ENCODE measurements around the gene SGK1. TPM values are rescaled to one million over a fixed set of nuclear protein-coding genes. Genes with fewer than 3 reads are reported as not detected.
A peak's percentile ranks its signal among the peaks of the same experiment; 100 is the strongest.

Gene SGK1
- total RNA-seq, 1 donor from 2014 or later, result 15.8 TPM

DNA sequence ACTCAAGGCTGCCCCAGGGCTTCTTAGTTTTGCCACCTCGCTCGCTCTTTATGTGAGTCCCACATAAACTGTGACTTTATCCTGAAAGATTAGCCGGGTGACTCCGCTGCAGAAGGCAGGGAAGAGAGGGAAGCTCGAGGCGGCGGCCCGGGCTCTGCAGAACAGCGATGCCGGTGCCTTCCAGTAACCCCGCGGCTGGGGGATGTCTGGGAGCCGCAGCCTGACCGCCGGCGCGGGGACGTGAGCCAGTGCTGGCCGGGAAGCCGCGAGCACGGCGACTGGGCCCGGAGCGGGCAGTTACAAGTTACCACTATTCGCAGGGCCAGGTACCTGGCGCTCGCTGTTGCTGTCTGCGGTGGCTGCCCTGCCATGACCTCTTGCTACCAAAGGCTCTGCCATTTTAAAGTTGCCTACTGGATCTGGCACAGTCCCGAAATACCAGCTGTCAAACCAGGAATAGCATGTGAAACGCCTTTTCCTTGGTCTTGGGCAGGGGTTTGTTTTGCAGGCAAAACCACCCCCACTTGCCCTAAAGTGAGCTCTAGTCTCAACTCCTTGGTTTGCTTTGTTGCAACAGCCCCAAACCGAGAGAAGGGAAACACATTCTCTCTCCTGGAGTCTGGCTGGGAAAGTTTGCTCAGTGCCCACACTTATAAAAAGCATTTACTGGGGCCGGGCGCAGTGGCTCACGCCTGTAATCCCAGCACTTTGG is 141.5 kb downstream of the SGK1 start:
- Histone ChIP-seq H3K9me3 (ENCODE audit: low read depth) (no peaks in the 10 kb centered on the region), H3K4me2 (peak overlapping the region; percentile 81), H3K79me2 (ENCODE audit: low read depth) (no peaks in the 10 kb centered on the region), H3K27ac (no peak overlapping the region), H2AFZ (replicated peaks) (peak overlapping the region; percentile 60), H4K20me1 (ENCODE audit: low read depth) (no peaks in the 10 kb centered on the region), H3K27me3 (peaks cover 28% of the 10 kb centered on the region), H3K36me3 (no peaks in the 10 kb centered on the region), H3K9ac (no peak overlapping the region), H3K4me3 (peak overlapping the region; percentile 83), H3F3A (ENCODE audit: low read depth) (peaks cover 37% of the 10 kb centered on the region), H3K4me1 (peaks cover 4% of the 10 kb centered on the region)
- Mint-ChIP-seq H3K36me3 (no peaks in the 10 kb centered on the region), H3K9me3 (peaks cover 5% of the 10 kb centered on the region), H3K4me3 (peak overlapping the region; percentile 87), H3K27me3 (ENCODE audit: insufficient read depth, low read depth) (peaks cover 21% of the 10 kb centered on the region), H3K4me1 (peaks cover 16% of the 10 kb centered on the region), H3K27ac (no peak overlapping the region)
- DNase-seq (ENCODE audit: low spot score), result peak; percentile 69
- TF ChIP-seq EZH2phosphoT487 (IDR thresholded peaks at IDR 0.05), result peak; percentile 55
- TF ChIP-seq EZH2 (IDR thresholded peaks at IDR 0.05), result peak; percentile 26
- TF ChIP-seq, protein P1, sequence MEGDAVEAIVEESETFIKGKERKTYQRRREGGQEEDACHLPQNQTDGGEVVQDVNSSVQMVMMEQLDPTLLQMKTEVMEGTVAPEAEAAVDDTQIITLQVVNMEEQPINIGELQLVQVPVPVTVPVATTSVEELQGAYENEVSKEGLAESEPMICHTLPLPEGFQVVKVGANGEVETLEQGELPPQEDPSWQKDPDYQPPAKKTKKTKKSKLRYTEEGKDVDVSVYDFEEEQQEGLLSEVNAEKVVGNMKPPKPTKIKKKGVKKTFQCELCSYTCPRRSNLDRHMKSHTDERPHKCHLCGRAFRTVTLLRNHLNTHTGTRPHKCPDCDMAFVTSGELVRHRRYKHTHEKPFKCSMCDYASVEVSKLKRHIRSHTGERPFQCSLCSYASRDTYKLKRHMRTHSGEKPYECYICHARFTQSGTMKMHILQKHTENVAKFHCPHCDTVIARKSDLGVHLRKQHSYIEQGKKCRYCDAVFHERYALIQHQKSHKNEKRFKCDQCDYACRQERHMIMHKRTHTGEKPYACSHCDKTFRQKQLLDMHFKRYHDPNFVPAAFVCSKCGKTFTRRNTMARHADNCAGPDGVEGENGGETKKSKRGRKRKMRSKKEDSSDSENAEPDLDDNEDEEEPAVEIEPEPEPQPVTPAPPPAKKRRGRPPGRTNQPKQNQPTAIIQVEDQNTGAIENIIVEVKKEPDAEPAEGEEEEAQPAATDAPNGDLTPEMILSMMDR (IDR thresholded peaks at IDR 0.05), result no peak

DNA sequence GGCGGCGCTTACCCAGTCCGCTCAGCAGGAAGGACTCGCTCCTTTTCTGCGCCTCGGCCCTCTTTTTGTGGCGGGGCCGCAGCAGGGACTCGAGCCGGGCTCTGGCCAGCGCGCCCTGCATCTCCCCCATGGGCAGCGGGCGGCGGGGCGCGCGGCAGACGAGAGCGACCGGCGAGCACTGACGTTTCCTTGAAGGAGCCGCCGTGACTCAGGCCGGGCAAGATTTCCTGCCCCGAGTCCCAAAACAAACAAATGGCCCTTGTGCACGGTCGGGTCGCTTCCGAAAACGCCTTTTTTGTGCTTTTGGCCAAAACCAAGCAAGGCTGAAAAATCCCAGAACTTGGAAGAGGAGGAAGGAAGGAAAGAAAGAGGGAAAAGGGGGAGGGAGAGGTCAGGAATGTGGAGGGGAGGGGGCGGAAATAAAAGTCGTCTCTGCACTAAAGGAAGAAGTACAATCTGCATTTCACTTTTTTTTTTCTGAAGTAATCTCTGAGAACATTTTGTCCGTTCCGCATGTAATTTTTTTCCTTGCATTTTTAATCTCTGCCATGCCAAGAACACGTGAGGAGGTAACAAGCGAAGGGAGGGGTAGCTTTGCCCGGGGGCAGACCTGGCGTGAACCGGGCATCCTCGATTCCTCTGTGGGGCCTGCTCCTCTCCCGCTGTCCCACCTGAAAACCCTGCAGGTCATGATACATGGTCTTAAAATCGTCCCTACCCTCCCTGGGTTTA is 142.2 kb downstream of the SGK1 start:
- Histone ChIP-seq H3K79me2 (ENCODE audit: low read depth) (no peaks in the 10 kb centered on the region), H3K9ac (peak overlapping the region; percentile 46), H4K20me1 (ENCODE audit: low read depth) (no peaks in the 10 kb centered on the region), H3K27me3 (peaks cover 28% of the 10 kb centered on the region), H3K36me3 (no peaks in the 10 kb centered on the region), H3K9me3 (ENCODE audit: low read depth) (no peaks in the 10 kb centered on the region), H2AFZ (replicated peaks) (peak overlapping the region; percentile 60), H3K4me1 (peaks cover 4% of the 10 kb centered on the region), H3F3A (ENCODE audit: low read depth) (peaks cover 37% of the 10 kb centered on the region), H3K27ac (peak overlapping the region; percentile 80), H3K4me3 (peak overlapping the region; percentile 83), H3K4me2 (peak overlapping the region; percentile 81)
- Mint-ChIP-seq H3K27ac (no peak overlapping the region), H3K9me3 (peaks cover 5% of the 10 kb centered on the region), H3K4me3 (peak overlapping the region; percentile 87), H3K4me1 (peaks cover 16% of the 10 kb centered on the region), H3K36me3 (no peaks in the 10 kb centered on the region), H3K27me3 (ENCODE audit: insufficient read depth, low read depth) (peaks cover 21% of the 10 kb centered on the region)
- TF ChIP-seq EZH2phosphoT487 (IDR thresholded peaks at IDR 0.05), result no peak
- TF ChIP-seq EZH2 (IDR thresholded peaks at IDR 0.05), result no peak
- TF ChIP-seq, protein P1 (IDR thresholded peaks at IDR 0.05), result no peak
- DNase-seq (ENCODE audit: low spot score), result peak; percentile 82

DNA sequence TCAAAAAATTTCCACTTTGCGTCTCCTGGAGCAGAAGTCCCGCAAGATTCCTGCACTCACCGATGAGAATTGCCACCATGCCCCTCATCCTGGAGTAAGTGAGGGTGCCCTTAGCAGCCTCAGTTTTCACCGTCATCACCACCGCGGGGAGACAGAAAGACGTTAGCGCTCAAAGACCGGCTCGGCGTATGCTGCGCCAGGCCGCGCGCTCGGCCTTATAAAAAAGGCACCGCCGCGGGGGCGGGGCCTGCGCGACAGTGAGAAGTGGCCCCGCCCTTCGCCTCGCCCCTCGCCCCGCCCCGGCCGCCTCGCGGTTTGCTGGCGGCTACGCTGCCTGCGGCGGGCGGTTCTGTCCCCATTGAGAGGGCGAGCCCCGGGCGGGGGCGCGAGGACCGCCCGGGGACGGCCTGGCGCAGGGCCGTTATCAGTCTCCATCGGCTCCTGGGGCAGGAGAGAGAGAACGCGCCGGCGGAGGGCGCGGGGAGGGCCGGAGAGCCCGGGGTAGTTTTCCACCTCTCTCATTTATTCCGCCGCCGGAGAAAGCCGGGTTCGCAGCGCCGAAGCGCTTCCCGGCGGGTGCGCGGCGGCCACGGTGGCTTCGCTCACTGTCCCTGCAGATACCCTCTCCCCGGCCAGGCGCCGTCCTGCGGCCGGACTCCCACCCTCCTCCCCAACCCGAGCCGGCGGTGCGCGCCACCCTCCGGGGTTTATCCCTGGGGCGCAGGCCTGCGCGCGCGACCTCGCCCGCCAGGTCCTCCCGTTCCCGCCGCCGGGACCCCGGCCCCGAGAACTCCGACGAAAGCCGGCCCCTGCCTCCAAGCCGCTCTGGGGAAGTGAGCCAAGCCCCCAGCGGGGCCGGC is 143.0 kb downstream of the SGK1 start:
- Mint-ChIP-seq H3K36me3 (no peaks in the 10 kb centered on the region), H3K4me1 (peaks cover 16% of the 10 kb centered on the region), H3K27me3 (ENCODE audit: insufficient read depth, low read depth) (peaks cover 19% of the 10 kb centered on the region), H3K27ac (peak overlapping the region; percentile 89), H3K9me3 (peaks cover 5% of the 10 kb centered on the region), H3K4me3 (peak overlapping the region; percentile 97)
- H3K27ac ChIP-seq, result peak overlapping the region; percentile 80
- H3K9ac ChIP-seq, result peak overlapping the region; percentile 46
- H3K79me2 ChIP-seq (ENCODE audit: low read depth), result no peaks in the 10 kb centered on the region
- H3F3A ChIP-seq (ENCODE audit: low read depth), result peaks cover 37% of the 10 kb centered on the region
- peak; percentile 97 for DNase-seq (ENCODE audit: low spot score)
- H3K4me3 ChIP-seq, result peak overlapping the region; percentile 83
- H4K20me1 ChIP-seq (ENCODE audit: low read depth), result no peaks in the 10 kb centered on the region
- no peaks in the 10 kb centered on the region for H3K9me3 ChIP-seq (ENCODE audit: low read depth)
- TF ChIP-seq EZH2 (IDR thresholded peaks at IDR 0.05), result no peak
- H3K27me3 ChIP-seq, result peaks cover 28% of the 10 kb centered on the region
- H3K4me2 ChIP-seq, result peak overlapping the region; percentile 81
- H3K36me3 ChIP-seq, result no peaks in the 10 kb centered on the region
- H2AFZ ChIP-seq (replicated peaks), result peak overlapping the region; percentile 60
- peaks cover 4% of the 10 kb centered on the region for H3K4me1 ChIP-seq
